H1 (cell line): ENCODE measurements around the gene LUM. TPM values are rescaled to one million over a fixed set of nuclear protein-coding genes. Genes with fewer than 3 reads are reported as not detected.

Experiments used
- CTCF ChIA-PET: fragments of 300-600 bp; sonication (Branson Sonifier 250); formaldehyde crosslinking; loops from one replicate; lab custom pipeline; 2021; ENCODE audit not compliant: partially characterized antibody; lab: Charles Lee
- POLR2A ChIA-PET: fragments of 300-600 bp; sonication (Branson Sonifier 250); formaldehyde crosslinking; loops from one replicate; lab custom pipeline; 2021; ENCODE audit warnings: inconsistent platforms; ENCODE audit not compliant: partially characterized antibody; lab: Charles Lee
- DNase-seq, 2 experiments: peaks; one replicate each; pipeline versions ENCODE4 v3.0.0 to v3.0.0-alpha.2; 2010 to 2022; ENCODE audit warnings: low spot score in 2 of 2, low read depth in 1 of 2, mixed read lengths in 1 of 2
- FAIRE-seq: peaks from 2 replicates; lab custom pipeline; 2011; peaks lifted over from hg19 to GRCh38; lab: Jason Lieb, UNC
- H2AFZ ChIP-seq: 2 replicates; pipeline ENCODE4 v1.8.1; 2012; ENCODE audit warnings: low read length, inconsistent platforms
- H2AK5ac ChIP-seq: 2 replicates; pipeline ENCODE4 v1.6.1; 2013; ENCODE audit warnings: low read depth, low read length
- H2BK120ac ChIP-seq: replicated peaks from 2 replicates; pipeline ENCODE3; 2013; ENCODE audit warnings: low read depth, low read length, inconsistent platforms
- H2BK12ac ChIP-seq: 2 replicates; pipeline ENCODE4 v1.6.1; 2013; ENCODE audit warnings: low read depth, low read length
- H2BK15ac ChIP-seq: 2 replicates; pipeline ENCODE4 v1.6.1; 2013; ENCODE audit warnings: low read length
- H2BK20ac ChIP-seq: 2 replicates; pipeline ENCODE4 v1.6.1; 2013; ENCODE audit warnings: low read length
- H2BK5ac ChIP-seq: 2 replicates; pipeline ENCODE4 v1.6.1; 2013; ENCODE audit warnings: low read depth, low read length
- H3K14ac ChIP-seq: 2 replicates; pipeline ENCODE4 v1.6.1; 2013; ENCODE audit warnings: inconsistent platforms; ENCODE audit not compliant: insufficient read length
- H3K18ac ChIP-seq: 2 replicates; pipeline ENCODE4 v1.6.1; 2013; ENCODE audit warnings: low read length; ENCODE audit errors: extremely low read depth
- H3K23ac ChIP-seq: 2 replicates; pipeline ENCODE4 v1.6.1; 2013; ENCODE audit warnings: inconsistent platforms; ENCODE audit not compliant: insufficient read length
- H3K23me2 ChIP-seq: 2 replicates; pipeline ENCODE4 v1.6.1; 2013; ENCODE audit warnings: low read depth, low read length
- H3K27ac ChIP-seq: 2 replicates; pipeline ENCODE4 v1.6.1; 2011; ENCODE audit warnings: low read depth, low read length, inconsistent platforms
- H3K27me3 ChIP-seq, 4 experiments: replicated peaks in 1 of 4; 1 replicate in 1 of 4; 2 replicates in 3 of 4; pipeline versions ENCODE4 v1.6.1 to v1.8.1; 2011 to 2013; ENCODE audit warnings: low read length in 3 of 4, mild to moderate bottlenecking in 3 of 4, inconsistent platforms in 2 of 4, mixed read lengths in 2 of 4, moderate library complexity in 1 of 4; ENCODE audit not compliant: control insufficient read depth in 3 of 4, insufficient read depth in 3 of 4; ENCODE audit errors: extremely low read depth in 1 of 4
- H3K36me3 ChIP-seq, 4 experiments: 2 replicates each; pipeline versions ENCODE4 v1.6.1 to v1.8.1; 2011 to 2013; ENCODE audit warnings: mild to moderate bottlenecking in 4 of 4, low read length in 3 of 4, moderate library complexity in 2 of 4, control low read depth in 1 of 4, inconsistent platforms in 1 of 4; ENCODE audit not compliant: insufficient read depth in 4 of 4, control insufficient read depth in 2 of 4
- H3K4ac ChIP-seq: replicated peaks from 2 replicates; pipeline ENCODE3; 2013; ENCODE audit warnings: low read length, low read depth, mixed read lengths, inconsistent platforms; ENCODE audit not compliant: insufficient read length
- H3K4me1 ChIP-seq, 4 experiments: replicated peaks in 1 of 4; 1 replicate in 1 of 4; 2 replicates in 3 of 4; pipeline versions ENCODE4 v1.6.1 to v1.8.1; 2011 to 2013; ENCODE audit warnings: low read length in 3 of 4, inconsistent platforms in 2 of 4, mixed read lengths in 1 of 4; ENCODE audit not compliant: insufficient read depth in 4 of 4, control insufficient read depth in 3 of 4
- H3K4me2 ChIP-seq, 2 experiments: 2 replicates each; pipeline versions ENCODE4 v1.6.1 to v1.8.1; 2011 to 2013; ENCODE audit warnings: low read depth in 2 of 2, low read length in 2 of 2, control low read depth in 1 of 2, inconsistent platforms in 1 of 2, mild to moderate bottlenecking in 1 of 2; ENCODE audit not compliant: insufficient read depth in 1 of 2
- H3K4me3 ChIP-seq, 4 experiments: fragments of 200-600, 300-600 bp in 1 of 4; sonication (generic), shearing (Covaris generic), sonication (Bioruptor Twin) in 1 of 4; 2 replicates each; pipeline versions ENCODE4 v1.5.1 to v1.8.1; 2011 to 2016; ENCODE audit warnings: low read length in 4 of 4, low read depth in 3 of 4, control low read depth in 2 of 4, inconsistent platforms in 2 of 4, mild to moderate bottlenecking in 2 of 4, mixed read lengths in 1 of 4, moderate library complexity in 1 of 4; ENCODE audit not compliant: insufficient read depth in 2 of 4; ENCODE audit errors: extremely low read depth in 1 of 4
- H3K56ac ChIP-seq: replicated peaks from 2 replicates; pipeline ENCODE3; 2013; ENCODE audit warnings: low read depth, mild to moderate bottlenecking, mixed read lengths, low read length, inconsistent platforms; ENCODE audit not compliant: insufficient read length
- H3K79me1 ChIP-seq: 2 replicates; pipeline ENCODE4 v1.6.1; 2013; ENCODE audit warnings: low read depth, low read length, control low read depth
- H3K79me2 ChIP-seq, 2 experiments: 2 replicates each; pipeline versions ENCODE4 v1.6.1 to v1.8.1; 2012 to 2013; ENCODE audit warnings: low read length in 2 of 2, mild to moderate bottlenecking in 2 of 2, inconsistent platforms in 1 of 2; ENCODE audit not compliant: insufficient read depth in 2 of 2, control insufficient read depth in 1 of 2
- H3K9ac ChIP-seq, 4 experiments: replicated peaks in 1 of 4; 1 replicate in 1 of 4; 2 replicates in 3 of 4; pipeline versions ENCODE4 v1.6.1 to v1.8.1; 2011 to 2013; ENCODE audit warnings: low read depth in 3 of 4, low read length in 3 of 4, control low read depth in 2 of 4, mild to moderate bottlenecking in 2 of 4, moderate library complexity in 2 of 4, inconsistent platforms in 1 of 4; ENCODE audit errors: extremely low read depth in 1 of 4
- H3K9me3 ChIP-seq, 2 experiments: 2 replicates each; pipeline versions ENCODE4 v1.6.1 to v1.8.1; 2012 to 2013; ENCODE audit warnings: mild to moderate bottlenecking in 2 of 2, moderate library complexity in 2 of 2, control low read depth in 1 of 2, inconsistent platforms in 1 of 2, low read depth in 1 of 2, low read length in 1 of 2, mixed read lengths in 1 of 2; ENCODE audit not compliant: insufficient read depth in 2 of 2
- H4K20me1 ChIP-seq, 2 experiments: replicated peaks in 1 of 2; 2 replicates each; pipeline versions ENCODE3 to v1.8.1; 2011 to 2013; ENCODE audit warnings: inconsistent platforms in 2 of 2, low read length in 2 of 2, mild to moderate bottlenecking in 1 of 2; ENCODE audit not compliant: insufficient read depth in 2 of 2, control insufficient read depth in 1 of 2
- H4K5ac ChIP-seq: 2 replicates; pipeline ENCODE4 v1.6.1; 2013; ENCODE audit warnings: low read length, low read depth, mixed read lengths, inconsistent platforms; ENCODE audit not compliant: insufficient read length
- H4K8ac ChIP-seq: 2 replicates; pipeline ENCODE4 v1.8.0; 2013; ENCODE audit warnings: mild to moderate bottlenecking, moderate library complexity, low read length, inconsistent platforms; ENCODE audit not compliant: insufficient read depth; ENCODE audit errors: extremely low read depth
- H4K91ac ChIP-seq: replicated peaks from 2 replicates; pipeline ENCODE3; 2013; ENCODE audit warnings: low read length, mixed read lengths, inconsistent platforms; ENCODE audit not compliant: insufficient read length
- CTBP2 ChIP-seq: IDR thresholded peaks from 2 replicates; pipeline ENCODE4 v1.7.0; 2011; ENCODE audit warnings: borderline replicate concordance, mild to moderate bottlenecking, moderate library complexity, mixed read lengths, low read length; ENCODE audit not compliant: insufficient read depth, insufficient read length
- NRF1 ChIP-seq: IDR thresholded peaks from 2 replicates; pipeline ENCODE4 v1.6.1; 2011; ENCODE audit warnings: mild to moderate bottlenecking, low read depth, low read length, improper control_type of control experiment
- SAP30 ChIP-seq: fragments of 300-600 bp; sonication (generic); IDR thresholded peaks from 2 replicates; pipeline ENCODE4 v1.7.1; 2012; ENCODE audit warnings: low read length, moderate library complexity, mild to moderate bottlenecking, inconsistent platforms; ENCODE audit not compliant: insufficient read depth, insufficient replicate concordance
- WGBS, 2 experiments: shearing (Covaris generic) in 1 of 2; methylation state at CpG; one replicate each; pipeline versions ENCODE4 v1.1.6 to v1.1.7; 2013 to 2015; ENCODE audit warnings: low lambda C conversion rate in 2 of 2, mixed read lengths in 2 of 2, inconsistent platforms in 1 of 2, low coverage in 1 of 2, missing lambda C conversion rate in 1 of 2; ENCODE audit not compliant: insufficient replicate concordance in 2 of 2, insufficient coverage in 1 of 2, insufficient read length in 1 of 2; ENCODE audit errors: extremely low coverage in 1 of 2, missing lambda C conversion rate in 1 of 2; 5-methylcytosine and 5-hydroxymethylcytosine counted together
- polyA plus RNA-seq, 7 experiments: library from polyadenylated mRNA; depleted of rRNA in 3 of 7; stranded (reverse) in 5 of 7; unstranded in 2 of 7; fragments of >200 nt in 5 of 7; fragments of 200-250 nt in 2 of 7; gene quantifications; 1 replicate in 5 of 7; 2 replicates in 1 of 7; 4 replicates in 1 of 7; pipeline versions ENCODE4 v1.2.1 to v1.2.3, GENCODE V29; 2011 to 2013; ENCODE audit warnings: missing spikeins in 2 of 7, mixed read lengths in 2 of 7
- total RNA-seq: library from RNA; stranded (reverse); fragmentation: NEBNext Ultra II Directional; extraction: Animal tissue kit (Norgen Biotek cat#: 25700); gene quantifications from 2 replicates; pipeline ENCODE4 v1.2.1, GENCODE V29; 2021

Gene LUM
- total and polyA plus RNA-seq, 2 of the 8 experiments (the other 6 are each of a cell fraction or from before 2014, with no cell fraction given) = not detected

GRCh38 chr12:91142221-91142631 is 30.9 kb upstream of the LUM start:
- no peak for DNase-seq
- Histone ChIP-seq H2BK120ac (no peak overlapping the region), H3K14ac (no peak overlapping the region), H3K36me3 (no peaks in the 10 kb centered on the region), H3K27ac (no peak overlapping the region), H4K5ac (no peak overlapping the region), H2AFZ (no peak overlapping the region), H3K9me3 (no peaks in the 10 kb centered on the region), H3K23me2 (no peaks in the 10 kb centered on the region), H2BK12ac (no peak overlapping the region), H3K79me1 (no peaks in the 10 kb centered on the region), H3K9ac (no peak overlapping the region), H3K4me1 (no peaks in the 10 kb centered on the region), H3K27me3 (no peaks in the 10 kb centered on the region), H4K8ac (no peak overlapping the region), H3K56ac (no peak overlapping the region), H3K79me2 (no peaks in the 10 kb centered on the region), H3K4me2 (no peak overlapping the region), H3K4ac (no peak overlapping the region), H4K20me1 (no peaks in the 10 kb centered on the region), H2BK15ac (no peak overlapping the region), H2BK20ac (no peak overlapping the region), H3K23ac (no peak overlapping the region)
- CTCF ChIA-PET = no interaction called here
- no peak for FAIRE-seq
- 85% methylated on average over 3 of the region's 3 CpGs; no CpG with 5 or more reads in 1 of the 2 experiments for WGBS, 2 experiments
- no peak for TF ChIP-seq NRF1
- no peak for TF ChIP-seq SAP30
- TF ChIP-seq CTBP2 = no peak
- TF ChIP-seq, all 59 proteins: peak for 0
- Histone ChIP-seq H2BK5ac (no peak overlapping the region), H3K18ac (no peak overlapping the region), H3K4me3 (no peak overlapping the region), H4K91ac (no peak overlapping the region), H2AK5ac (no peak overlapping the region)
- POLR2A ChIA-PET = no interaction called here
